HAP-1 (cell line): ENCODE data around the gene TSPAN4.

ENCODE experiments used
- DNase-seq, 2 experiments: peaks; one replicate each; pipeline ENCODE4 v3.0.0-alpha.2; 2016 to 2020; ENCODE audit warnings: low spot score in 2 of 2
- H3K27me3 ChIP-seq: fragments of 250-450 bp; sonication (Bioruptor Pico); 2 replicates; pipeline ENCODE4 v1.5.1; 2020; ENCODE audit warnings: low read depth, mild to moderate bottlenecking, moderate library complexity
- H3K36me3 ChIP-seq: fragments of 250-450 bp; sonication (Bioruptor Pico); replicated peaks from 2 replicates; pipeline ENCODE4 v1.5.1; 2020; ENCODE audit warnings: mild to moderate bottlenecking
- H3K4me1 ChIP-seq: fragments of 250-450 bp; sonication (Bioruptor Pico); 2 replicates; pipeline ENCODE4 v1.5.1; 2020; ENCODE audit warnings: mild to moderate bottlenecking
- H3K4me3 ChIP-seq: fragments of 250-450 bp; sonication (Bioruptor Pico); 2 replicates; pipeline ENCODE4 v1.5.1; 2020; ENCODE audit warnings: mild to moderate bottlenecking, moderate library complexity
- H3K9me3 ChIP-seq: fragments of 250-450 bp; sonication (Bioruptor Pico); 2 replicates; pipeline ENCODE4 v1.5.1; 2020; ENCODE audit warnings: mild to moderate bottlenecking, moderate library complexity
- in situ Hi-C: fragments of 300-500 bp; cut with MboI; formaldehyde crosslinking; loops from 3 replicates; pipeline ENCODE4 v1.14.3; 2020; ENCODE audit warnings: low sequenced_read_pairs, inconsistent platforms, mixed read lengths

TSPAN4 gene

DNA sequence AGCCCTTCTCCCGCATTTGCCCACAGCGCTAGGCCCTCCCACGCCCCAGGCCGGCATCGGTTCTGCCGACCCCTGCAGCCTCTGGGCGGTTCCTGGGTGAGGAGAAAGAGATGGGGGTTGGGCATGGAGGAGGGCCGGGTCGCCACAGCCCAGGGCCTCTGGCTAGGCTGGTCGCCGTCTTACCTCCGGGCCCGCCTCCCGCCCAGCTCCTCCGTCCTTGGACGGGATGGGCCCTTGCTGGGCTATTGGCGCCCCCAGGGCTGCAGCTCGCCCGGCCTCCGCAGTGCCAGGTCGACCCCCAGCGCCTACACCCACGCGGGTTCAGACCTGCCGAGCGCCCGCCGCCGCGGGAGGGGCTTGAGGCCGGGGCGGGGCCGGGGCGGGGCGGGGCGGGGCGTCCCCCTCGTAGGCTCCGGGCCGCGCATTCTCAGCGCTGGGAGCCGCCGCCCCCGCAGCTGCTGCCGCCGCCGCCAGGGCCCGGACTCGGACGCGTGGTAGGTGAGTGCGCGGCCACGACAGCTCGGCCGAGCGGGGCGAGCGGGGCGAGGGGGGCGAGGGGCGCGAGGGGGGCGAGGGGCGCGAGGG, 10.0 kb upstream of the TSPAN4 start, which contains the start of gene CD151:
Gene CD151 (plus strand): TSS at position 424 of the 585 bp plus-strand sequence. CDS start 3,118 bp downstream, outside the sequence.
- in situ Hi-C loops, result no loop called here
- no peaks in the 10 kb centered on the region for H3K9me3 ChIP-seq
- peaks cover 24% of the 10 kb centered on the region for H3K36me3 ChIP-seq
- no peaks in the 10 kb centered on the region for H3K27me3 ChIP-seq
- peaks cover 40% of the 10 kb centered on the region for H3K4me1 ChIP-seq
- peak; percentile 77 to 83 for DNase-seq
- peak within 1 kb of the TSS; percentile 66 for H3K4me3 ChIP-seq

DNA sequence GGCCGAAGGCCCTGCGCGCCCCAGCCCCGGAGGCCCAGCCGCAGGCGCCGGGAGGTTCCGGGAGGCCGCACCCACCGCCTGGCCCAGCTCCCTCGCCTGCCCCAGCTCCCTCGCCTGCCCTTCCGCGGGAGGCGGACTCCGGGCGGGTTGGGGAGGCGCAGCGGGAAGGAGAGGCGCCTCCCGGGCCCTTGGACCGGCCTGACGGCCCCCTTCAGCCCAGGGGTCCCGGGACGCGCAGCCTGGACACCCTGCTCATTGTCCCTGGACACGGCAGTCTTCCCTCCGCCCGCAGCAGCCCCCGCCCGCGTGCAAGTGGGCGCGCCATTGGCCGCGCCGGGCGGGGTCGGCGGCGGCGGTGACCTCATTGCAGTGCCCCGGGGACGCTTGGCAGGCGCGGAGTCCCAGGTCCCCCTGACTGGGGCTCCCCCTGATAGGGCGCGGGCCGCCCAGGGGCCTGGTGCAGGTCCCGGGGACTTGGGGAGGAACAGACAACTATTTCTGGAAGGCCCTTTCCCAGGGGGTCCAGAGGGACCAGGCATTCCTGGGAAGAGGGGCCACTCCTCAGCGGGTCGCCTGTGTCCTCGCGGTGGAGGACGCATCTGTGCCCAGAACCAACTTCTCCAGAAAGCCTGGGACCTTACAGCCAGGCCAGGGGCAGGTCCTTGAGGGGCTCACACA, 9.4 kb upstream of the TSPAN4 start:
- DNase-seq, result peak in 1 of 2 experiments; percentile 67
- Histone ChIP-seq H3K36me3 (peaks cover 29% of the 10 kb centered on the region), H3K4me1 (peaks cover 35% of the 10 kb centered on the region), H3K9me3 (no peaks in the 10 kb centered on the region), H3K4me3 (peak overlapping the region; percentile 66), H3K27me3 (no peaks in the 10 kb centered on the region)
- in situ Hi-C loops, result no loop called here

DNA sequence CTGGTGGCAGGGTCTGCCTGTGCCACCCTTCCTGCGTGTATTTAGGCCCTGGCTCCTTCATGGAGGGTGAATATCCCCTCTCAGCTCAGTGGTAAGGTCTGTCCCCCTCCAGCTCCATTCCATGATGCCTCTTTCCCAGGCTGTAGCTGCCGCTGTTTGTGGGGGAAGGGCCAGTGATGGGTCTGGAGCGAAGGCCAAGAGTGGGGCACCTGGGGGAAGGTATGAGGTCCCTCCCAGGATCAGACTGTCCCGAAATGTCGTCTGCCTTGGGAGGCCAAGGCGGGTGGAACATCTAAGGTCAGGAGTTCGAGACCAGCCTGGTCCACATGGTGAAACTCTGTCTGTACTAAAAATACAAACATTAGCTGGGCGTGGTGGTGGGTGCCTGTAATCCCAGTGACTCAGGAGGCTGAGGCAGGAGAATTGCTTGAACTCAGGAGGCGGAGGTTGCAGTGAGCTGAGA, 8.8 kb upstream of the TSPAN4 start:
- H3K36me3 ChIP-seq, result peaks cover 34% of the 10 kb centered on the region
- H3K9me3 ChIP-seq, result no peaks in the 10 kb centered on the region
- in situ Hi-C loops, result no loop called here
- peak overlapping the region; percentile 66 for H3K4me3 ChIP-seq
- peaks cover 35% of the 10 kb centered on the region for H3K4me1 ChIP-seq
- no peaks in the 10 kb centered on the region for H3K27me3 ChIP-seq
- DNase-seq, result no peak

DNA sequence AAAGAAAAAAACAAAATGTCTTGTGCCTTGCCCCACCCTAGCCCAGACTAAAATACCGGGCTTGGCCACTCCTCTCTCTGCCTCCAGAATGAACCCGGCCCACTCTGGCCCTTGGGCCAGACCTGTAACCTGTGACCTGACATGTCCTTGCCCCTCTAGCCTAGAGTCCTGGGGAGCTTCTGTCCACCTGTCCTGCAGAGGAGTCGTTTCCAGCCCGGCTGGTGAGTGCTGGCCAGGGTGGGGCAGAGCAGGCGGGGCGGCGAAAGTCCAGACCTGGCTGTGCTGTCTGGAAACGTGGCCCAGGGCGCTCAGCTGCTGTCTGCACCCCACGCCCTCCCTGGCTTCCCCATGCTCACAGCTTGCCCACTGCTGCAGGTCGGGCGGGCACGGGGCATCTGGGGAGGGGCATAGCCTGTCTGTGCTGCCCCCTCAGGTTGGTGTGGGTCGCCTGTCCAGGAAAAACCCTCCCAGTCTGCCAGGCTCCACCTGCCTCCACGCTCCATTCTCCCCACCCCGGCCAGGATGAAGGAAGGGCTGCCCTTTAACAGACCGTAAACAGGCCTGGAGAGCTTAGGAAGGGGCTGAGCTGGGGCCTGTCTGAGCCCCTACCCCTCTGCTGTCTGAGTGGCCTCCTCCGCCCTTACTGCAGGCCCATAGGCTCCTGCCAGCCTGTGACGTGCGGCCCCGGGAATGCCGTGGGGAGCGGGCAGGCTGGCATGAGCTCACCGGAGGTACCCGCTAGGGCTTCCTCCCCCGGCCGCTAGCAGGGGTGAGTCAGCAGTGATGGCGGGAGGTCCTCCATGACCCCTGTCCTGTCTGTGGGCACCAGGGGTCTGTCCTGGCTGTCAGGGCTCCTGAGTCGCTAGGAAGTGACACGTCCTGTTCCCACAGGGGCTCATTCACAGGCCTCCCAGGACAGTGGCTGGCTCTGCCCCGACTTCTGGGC, 8.0 kb upstream of the TSPAN4 start:
- H3K4me1 ChIP-seq, result peaks cover 35% of the 10 kb centered on the region
- H3K9me3 ChIP-seq, result no peaks in the 10 kb centered on the region
- H3K27me3 ChIP-seq, result no peaks in the 10 kb centered on the region
- peak overlapping the region; percentile 66 for H3K4me3 ChIP-seq
- in situ Hi-C loops, result no loop called here
- H3K36me3 ChIP-seq, result peaks cover 42% of the 10 kb centered on the region
- DNase-seq, result no peak

DNA sequence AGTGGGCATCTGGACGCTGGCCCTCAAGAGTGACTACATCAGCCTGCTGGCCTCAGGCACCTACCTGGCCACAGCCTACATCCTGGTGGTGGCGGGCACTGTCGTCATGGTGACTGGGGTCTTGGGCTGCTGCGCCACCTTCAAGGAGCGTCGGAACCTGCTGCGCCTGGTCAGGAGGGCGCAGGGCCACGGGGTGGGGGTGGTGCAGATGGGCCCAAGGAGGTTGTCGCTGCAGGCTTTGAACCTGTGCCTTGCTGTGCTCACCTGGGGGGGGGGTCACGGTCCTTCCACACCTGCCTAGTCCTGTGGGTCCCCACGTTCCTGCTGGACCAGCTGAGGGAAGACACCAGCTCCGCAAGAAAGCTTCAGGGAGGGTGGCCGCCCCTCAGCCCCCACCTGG, 6.4 kb upstream of the TSPAN4 start:
- Histone ChIP-seq H3K4me3 (no peak overlapping the region), H3K36me3 (peaks cover 58% of the 10 kb centered on the region), H3K9me3 (no peaks in the 10 kb centered on the region), H3K4me1 (peaks cover 29% of the 10 kb centered on the region), H3K27me3 (no peaks in the 10 kb centered on the region)
- in situ Hi-C loops, result no loop called here
- DNase-seq, result no peak

DNA sequence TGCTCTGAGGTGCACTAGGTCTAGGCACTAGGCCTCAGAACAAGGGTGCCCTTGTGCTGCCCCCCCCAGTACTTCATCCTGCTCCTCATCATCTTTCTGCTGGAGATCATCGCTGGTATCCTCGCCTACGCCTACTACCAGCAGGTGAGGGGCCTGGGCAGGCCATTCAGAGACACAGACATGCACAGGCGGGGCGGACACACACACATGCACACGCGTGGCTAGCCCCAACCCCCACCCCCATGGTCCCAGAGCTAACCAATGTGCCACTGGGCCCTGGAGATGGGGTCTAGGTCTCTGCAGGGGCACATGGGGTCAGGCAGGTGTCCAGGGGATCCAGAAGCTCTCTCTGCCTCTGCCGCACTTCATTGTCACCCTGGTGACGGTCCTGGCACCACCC, 6.0 kb upstream of the TSPAN4 start:
- in situ Hi-C loops, result no loop called here
- Histone ChIP-seq H3K27me3 (no peaks in the 10 kb centered on the region), H3K9me3 (no peaks in the 10 kb centered on the region), H3K4me1 (peaks cover 27% of the 10 kb centered on the region), H3K4me3 (no peak overlapping the region), H3K36me3 (peaks cover 61% of the 10 kb centered on the region)
- no peak for DNase-seq

DNA sequence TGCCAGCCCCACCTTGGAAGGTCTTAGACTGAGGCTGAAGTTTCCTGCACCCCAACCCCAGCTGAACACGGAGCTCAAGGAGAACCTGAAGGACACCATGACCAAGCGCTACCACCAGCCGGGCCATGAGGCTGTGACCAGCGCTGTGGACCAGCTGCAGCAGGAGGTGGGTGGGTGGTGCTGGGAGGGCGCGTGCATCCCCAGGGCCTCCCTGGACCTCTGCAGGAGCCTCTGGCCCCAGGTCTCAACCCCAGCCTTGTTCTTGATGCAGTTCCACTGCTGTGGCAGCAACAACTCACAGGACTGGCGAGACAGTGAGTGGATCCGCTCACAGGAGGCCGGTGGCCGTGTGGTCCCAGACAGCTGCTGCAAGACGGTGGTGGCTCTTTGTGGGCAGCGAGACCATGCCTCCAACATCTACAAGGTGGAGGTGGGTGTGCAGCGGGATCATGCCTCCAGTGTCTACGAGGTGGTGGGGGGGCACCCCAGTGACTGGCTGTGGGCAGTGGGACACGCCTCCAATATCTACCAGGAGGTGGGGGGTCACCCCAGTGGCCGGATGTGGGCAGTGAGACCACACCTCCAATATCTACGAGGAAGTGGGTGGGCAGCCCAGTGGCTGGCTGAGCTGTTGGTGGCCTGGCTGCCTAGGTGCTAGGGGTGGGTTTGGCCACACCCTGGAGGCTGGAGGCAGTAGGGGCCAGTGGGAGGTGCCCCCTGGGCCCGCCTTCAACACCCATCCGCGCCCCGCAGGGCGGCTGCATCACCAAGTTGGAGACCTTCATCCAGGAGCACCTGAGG, 5.3 kb upstream of the TSPAN4 start:
- no peak overlapping the region for H3K4me3 ChIP-seq
- H3K9me3 ChIP-seq, result no peaks in the 10 kb centered on the region
- peaks cover 21% of the 10 kb centered on the region for H3K4me1 ChIP-seq
- in situ Hi-C loops, result no loop called here
- peaks cover 66% of the 10 kb centered on the region for H3K36me3 ChIP-seq
- no peak for DNase-seq
- no peaks in the 10 kb centered on the region for H3K27me3 ChIP-seq

DNA sequence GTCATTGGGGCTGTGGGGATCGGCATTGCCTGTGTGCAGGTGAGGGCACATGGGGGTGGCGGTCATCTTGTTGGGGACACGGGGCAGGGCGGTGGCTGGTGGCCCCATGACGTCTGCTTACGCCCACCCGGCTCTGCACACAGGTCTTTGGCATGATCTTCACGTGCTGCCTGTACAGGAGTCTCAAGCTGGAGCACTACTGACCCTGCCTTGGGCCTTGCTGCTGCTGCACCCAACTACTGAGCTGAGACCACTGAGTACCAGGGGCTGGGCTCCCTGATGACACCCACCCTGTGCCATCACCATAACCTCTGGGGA, 4.7 kb upstream of the TSPAN4 start:
- Histone ChIP-seq H3K4me1 (peaks cover 21% of the 10 kb centered on the region), H3K36me3 (peaks cover 66% of the 10 kb centered on the region), H3K9me3 (no peaks in the 10 kb centered on the region), H3K27me3 (no peaks in the 10 kb centered on the region), H3K4me3 (no peak overlapping the region)
- in situ Hi-C loops, result no loop called here
- DNase-seq, result no peak

DNA sequence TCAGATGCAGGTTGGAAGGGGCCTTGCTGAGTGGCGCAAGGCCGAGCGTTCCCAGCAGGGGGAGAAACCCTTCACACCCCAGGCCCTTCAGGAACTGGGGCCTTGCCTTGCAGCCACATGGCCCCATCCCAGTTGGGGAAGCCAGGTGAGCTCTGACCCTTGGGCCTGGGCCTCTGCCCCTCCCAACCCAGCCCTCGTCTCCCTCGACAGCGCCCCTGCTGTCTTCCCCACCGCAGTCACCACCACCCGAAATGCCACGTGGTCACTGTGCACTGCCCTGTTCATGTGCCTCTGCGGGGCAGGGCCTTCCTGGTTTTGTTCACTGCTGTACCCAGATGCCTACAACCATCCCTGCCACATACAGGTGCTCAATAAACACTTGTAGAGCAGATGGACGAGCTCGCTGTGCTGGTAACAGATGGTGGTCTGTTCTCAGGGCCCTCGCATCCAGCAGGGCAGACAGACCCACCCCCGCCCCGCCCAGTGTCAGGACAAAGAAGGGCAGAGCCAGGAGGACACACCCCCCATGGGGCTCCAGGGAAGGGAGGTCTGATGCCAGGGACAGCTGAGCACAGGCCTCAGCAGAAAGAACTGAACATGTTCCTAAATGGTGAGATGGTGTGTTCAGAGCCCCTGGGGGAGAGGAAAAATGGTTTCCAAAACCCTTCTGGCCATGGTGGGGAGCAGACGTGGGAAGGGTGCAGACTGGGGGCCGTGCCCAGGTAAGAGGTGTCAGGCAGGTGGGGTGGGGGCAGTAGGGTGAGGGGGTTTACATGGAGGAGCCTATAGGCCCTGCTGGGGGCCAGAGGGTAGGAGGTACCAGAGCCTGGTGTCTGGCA, 4.0 kb upstream of the TSPAN4 start:
- in situ Hi-C loops, result no loop called here
- Histone ChIP-seq H3K9me3 (no peaks in the 10 kb centered on the region), H3K4me3 (no peak overlapping the region), H3K36me3 (peaks cover 66% of the 10 kb centered on the region), H3K27me3 (no peaks in the 10 kb centered on the region), H3K4me1 (peaks cover 20% of the 10 kb centered on the region)
- peak in 1 of 2 experiments; percentile 62 for DNase-seq

DNA sequence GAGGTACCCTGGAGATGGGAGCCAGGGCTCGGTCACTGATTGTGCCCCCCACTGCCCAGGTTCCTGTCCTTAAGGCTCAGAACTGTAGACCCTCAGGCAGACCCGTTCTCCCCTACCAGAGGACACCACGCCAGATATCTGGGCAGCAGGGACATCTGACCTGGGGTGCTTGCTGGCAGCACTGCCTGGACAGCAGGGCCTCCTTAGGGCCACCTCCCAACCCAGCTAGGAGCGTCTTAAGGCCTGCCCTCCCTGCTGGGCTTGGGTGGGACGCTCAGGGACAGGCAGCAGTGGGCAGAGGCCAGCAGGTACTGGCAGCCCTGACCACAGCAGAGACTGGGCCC, 3.4 kb upstream of the TSPAN4 start:
- Histone ChIP-seq H3K27me3 (no peaks in the 10 kb centered on the region), H3K4me3 (no peak overlapping the region), H3K36me3 (peaks cover 66% of the 10 kb centered on the region), H3K4me1 (peaks cover 17% of the 10 kb centered on the region), H3K9me3 (no peaks in the 10 kb centered on the region)
- no peak for DNase-seq
- in situ Hi-C loops, result no loop called here

DNA sequence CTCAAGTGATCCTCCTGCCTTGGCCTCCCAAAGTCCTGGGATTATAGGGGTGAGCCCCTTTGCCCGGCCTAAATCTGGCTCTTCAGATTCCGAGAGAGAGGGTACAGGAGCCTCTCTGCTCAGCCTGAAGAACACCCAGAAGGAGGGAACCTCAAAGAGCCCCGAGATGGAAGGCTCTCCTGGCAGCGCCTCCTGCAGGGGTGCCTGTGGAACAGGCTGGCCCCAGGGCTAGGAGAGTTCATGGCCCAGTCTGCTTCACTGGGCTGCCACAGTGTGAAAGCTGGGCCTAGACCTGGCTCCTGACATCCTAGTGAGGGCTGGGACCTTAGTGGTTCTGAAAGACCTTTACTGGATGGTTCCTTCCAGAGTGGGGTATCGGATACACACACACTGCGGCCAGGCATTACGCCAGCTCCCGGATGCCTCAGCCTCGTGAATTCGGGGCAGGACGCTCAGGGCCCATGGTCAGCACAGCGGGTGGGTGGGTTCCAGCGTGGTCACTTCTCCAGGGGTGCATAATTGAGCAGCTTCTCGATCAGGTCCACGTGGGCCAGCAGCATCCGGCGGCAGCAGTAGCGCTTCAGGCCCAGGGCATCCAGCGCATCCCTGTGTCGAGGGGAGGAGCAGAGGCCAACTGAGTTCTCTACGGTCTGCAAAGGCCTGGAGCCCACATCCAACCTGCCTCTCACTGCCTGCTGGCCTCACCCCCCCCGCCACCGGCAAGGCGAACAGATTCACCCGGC, 2.6 kb upstream of the TSPAN4 start:
- Histone ChIP-seq H3K36me3 (peaks cover 63% of the 10 kb centered on the region), H3K4me1 (peaks cover 13% of the 10 kb centered on the region), H3K9me3 (no peaks in the 10 kb centered on the region), H3K4me3 (peak overlapping the region; percentile 89; the same call in 1 of the 2 replicates), H3K27me3 (no peaks in the 10 kb centered on the region)
- in situ Hi-C loops, result no loop called here
- no peak for DNase-seq

DNA sequence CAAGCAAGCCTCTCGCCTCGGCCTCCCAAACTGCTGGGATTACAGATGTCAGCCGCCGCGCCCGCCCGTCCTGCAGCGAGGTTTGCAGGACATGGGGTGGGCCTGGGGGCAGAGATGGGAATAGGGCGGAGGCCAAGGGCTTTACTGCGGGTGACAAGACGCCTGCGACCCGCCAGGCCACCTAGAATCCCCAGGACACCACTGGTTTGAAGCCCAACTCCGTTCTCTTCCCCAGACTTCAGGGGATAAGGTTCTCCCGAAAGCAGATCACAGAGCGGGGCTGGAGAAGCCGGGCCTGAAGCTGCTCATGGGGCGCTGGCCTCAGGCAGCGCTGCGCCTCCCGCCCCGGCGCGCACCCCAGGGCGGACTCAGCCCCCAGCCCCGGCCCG, 677 bp upstream of the TSPAN4 start:
- Histone ChIP-seq H3K4me3 (peak overlapping the region; percentile 89), H3K36me3 (peaks cover 48% of the 10 kb centered on the region), H3K9me3 (no peaks in the 10 kb centered on the region), H3K27me3 (no peaks in the 10 kb centered on the region), H3K4me1 (peaks cover 14% of the 10 kb centered on the region)
- no peak for DNase-seq
- in situ Hi-C loops, result no loop called here
